HEK293 (cell line): Measurements from ENCODE around the gene FLNC.

ENCODE experiments used
- ZBTB7A ChIP-seq: fragments of 450-650 bp; formaldehyde crosslinking; IDR thresholded peaks from 2 replicates; pipeline ENCODE4 v1.5.1; 2016; ENCODE audit warnings: low read depth, missing biosample characterization, missing genetic modification characterization
- ZNF138 ChIP-seq: fragments of 450-650 bp; formaldehyde crosslinking; IDR thresholded peaks from 2 replicates; pipeline ENCODE4 v1.5.1; 2016; ENCODE audit warnings: missing biosample characterization, missing genetic modification characterization, borderline replicate concordance
- ZNF274 ChIP-seq, 2 experiments: fragments of 200-500 bp in 1 of 2; fragments of 450-650 bp in 1 of 2; sonication (Bioruptor generic) in 1 of 2; formaldehyde crosslinking in 1 of 2; IDR thresholded peaks; 2 replicates each; pipeline versions ENCODE4 v1.5.1 to v1.6.1; 2014 to 2016; ENCODE audit warnings: borderline replicate concordance in 1 of 2, inconsistent platforms in 1 of 2, low read length in 1 of 2, missing biosample characterization in 1 of 2, missing genetic modification characterization in 1 of 2
- ZNF292 ChIP-seq: fragments of 450-650 bp; formaldehyde crosslinking; IDR thresholded peaks from 2 replicates; pipeline ENCODE4 v1.5.1; 2016; ENCODE audit warnings: low read depth, missing biosample characterization, missing genetic modification characterization, borderline replicate concordance
- ZNF311 ChIP-seq: fragments of 450-650 bp; formaldehyde crosslinking; IDR thresholded peaks from 2 replicates; pipeline ENCODE4 v1.5.1; 2017; ENCODE audit warnings: missing biosample characterization, missing genetic modification characterization, borderline replicate concordance
- ZNF629 ChIP-seq: fragments of 450-650 bp; formaldehyde crosslinking; IDR thresholded peaks from 2 replicates; pipeline ENCODE4 v1.5.1; 2017; ENCODE audit warnings: missing biosample characterization, missing genetic modification characterization
- ZNF76 ChIP-seq: fragments of 450-650 bp; formaldehyde crosslinking; IDR thresholded peaks from 2 replicates; pipeline ENCODE4; 2016; ENCODE audit warnings: low read depth, missing biosample characterization, missing genetic modification characterization, borderline replicate concordance
- TF ChIP-seq, protein P1 (sequence below): fragments of 450-650 bp; formaldehyde crosslinking; IDR thresholded peaks from 2 replicates; pipeline ENCODE4 v1.5.1; 2016; ENCODE audit warnings: missing biosample characterization, missing genetic modification characterization
- TF ChIP-seq, protein P2 (sequence below): fragments of 450-650 bp; formaldehyde crosslinking; optimal IDR thresholded peaks from 2 replicates; pipeline ENCODE3; 2016; ENCODE audit warnings: missing biosample characterization, mild to moderate bottlenecking, missing genetic modification characterization
- TF ChIP-seq, protein P3 (sequence below): fragments of 450-650 bp; formaldehyde crosslinking; IDR thresholded peaks from 2 replicates; pipeline ENCODE4 v1.5.1; 2017; ENCODE audit warnings: missing biosample characterization, missing genetic modification characterization

DNA sequence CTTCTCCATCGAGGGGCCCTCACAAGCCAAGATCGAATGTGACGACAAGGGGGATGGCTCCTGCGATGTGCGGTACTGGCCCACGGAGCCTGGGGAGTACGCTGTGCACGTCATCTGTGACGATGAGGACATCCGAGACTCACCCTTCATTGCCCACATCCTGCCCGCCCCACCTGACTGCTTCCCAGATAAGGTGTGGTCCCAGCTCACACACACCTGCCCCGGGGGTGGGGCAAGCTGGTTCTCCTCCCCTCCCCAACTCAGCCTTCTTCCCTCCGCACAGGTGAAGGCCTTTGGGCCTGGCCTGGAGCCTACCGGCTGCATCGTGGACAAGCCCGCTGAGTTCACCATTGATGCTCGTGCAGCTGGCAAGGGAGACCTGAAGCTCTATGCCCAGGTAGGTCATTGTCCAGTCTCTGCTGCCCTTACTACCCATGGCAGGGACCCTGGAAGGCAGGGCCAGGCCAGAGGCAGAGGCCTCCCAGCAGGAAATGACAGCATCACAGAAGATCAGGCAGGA lies 11.0 kb downstream of the FLNC start:
- TF ChIP-seq, protein P1, sequence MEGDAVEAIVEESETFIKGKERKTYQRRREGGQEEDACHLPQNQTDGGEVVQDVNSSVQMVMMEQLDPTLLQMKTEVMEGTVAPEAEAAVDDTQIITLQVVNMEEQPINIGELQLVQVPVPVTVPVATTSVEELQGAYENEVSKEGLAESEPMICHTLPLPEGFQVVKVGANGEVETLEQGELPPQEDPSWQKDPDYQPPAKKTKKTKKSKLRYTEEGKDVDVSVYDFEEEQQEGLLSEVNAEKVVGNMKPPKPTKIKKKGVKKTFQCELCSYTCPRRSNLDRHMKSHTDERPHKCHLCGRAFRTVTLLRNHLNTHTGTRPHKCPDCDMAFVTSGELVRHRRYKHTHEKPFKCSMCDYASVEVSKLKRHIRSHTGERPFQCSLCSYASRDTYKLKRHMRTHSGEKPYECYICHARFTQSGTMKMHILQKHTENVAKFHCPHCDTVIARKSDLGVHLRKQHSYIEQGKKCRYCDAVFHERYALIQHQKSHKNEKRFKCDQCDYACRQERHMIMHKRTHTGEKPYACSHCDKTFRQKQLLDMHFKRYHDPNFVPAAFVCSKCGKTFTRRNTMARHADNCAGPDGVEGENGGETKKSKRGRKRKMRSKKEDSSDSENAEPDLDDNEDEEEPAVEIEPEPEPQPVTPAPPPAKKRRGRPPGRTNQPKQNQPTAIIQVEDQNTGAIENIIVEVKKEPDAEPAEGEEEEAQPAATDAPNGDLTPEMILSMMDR = no peak
- TF ChIP-seq ZNF274 (IDR thresholded peaks at IDR 0.05; ENCODE audit: low read length) (no peak), ZNF274 (tag by site-specific recombination; IDR thresholded peaks at IDR 0.05; ENCODE audit: borderline replicate concordance) (no peak), ZNF76 (no peak), ZNF629 (no peak), ZNF311 (tag by site-specific recombination) (no peak), ZNF292 (tag by site-specific recombination) (no peak), ZNF138 (no peak), ZBTB7A (tag by site-specific recombination) (no peak)
- TF ChIP-seq, protein P2, sequence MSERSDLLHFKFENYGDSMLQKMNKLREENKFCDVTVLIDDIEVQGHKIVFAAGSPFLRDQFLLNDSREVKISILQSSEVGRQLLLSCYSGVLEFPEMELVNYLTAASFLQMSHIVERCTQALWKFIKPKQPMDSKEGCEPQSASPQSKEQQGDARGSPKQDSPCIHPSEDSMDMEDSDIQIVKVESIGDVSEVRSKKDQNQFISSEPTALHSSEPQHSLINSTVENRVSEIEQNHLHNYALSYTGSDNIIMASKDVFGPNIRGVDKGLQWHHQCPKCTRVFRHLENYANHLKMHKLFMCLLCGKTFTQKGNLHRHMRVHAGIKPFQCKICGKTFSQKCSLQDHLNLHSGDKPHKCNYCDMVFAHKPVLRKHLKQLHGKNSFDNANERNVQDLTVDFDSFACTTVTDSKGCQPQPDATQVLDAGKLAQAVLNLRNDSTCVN (tag by site-specific recombination) = no peak
- TF ChIP-seq, protein P3, sequence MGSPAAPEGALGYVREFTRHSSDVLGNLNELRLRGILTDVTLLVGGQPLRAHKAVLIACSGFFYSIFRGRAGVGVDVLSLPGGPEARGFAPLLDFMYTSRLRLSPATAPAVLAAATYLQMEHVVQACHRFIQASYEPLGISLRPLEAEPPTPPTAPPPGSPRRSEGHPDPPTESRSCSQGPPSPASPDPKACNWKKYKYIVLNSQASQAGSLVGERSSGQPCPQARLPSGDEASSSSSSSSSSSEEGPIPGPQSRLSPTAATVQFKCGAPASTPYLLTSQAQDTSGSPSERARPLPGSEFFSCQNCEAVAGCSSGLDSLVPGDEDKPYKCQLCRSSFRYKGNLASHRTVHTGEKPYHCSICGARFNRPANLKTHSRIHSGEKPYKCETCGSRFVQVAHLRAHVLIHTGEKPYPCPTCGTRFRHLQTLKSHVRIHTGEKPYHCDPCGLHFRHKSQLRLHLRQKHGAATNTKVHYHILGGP (tag by site-specific recombination) = no peak
